GM12878 (cell line): ENCODE measurements around the gene CFAP45.

Experiments used
- CTCF ChIP-seq, 3 experiments: IDR thresholded peaks in 2 of 3; conservative IDR thresholded peaks in 1 of 3; 2 replicates each; pipeline ENCODE4 v1.5.1; 2011; ENCODE audit warnings: low read depth in 3 of 3, low read length in 3 of 3, mild to moderate bottlenecking in 3 of 3, control low read depth in 2 of 3, moderate library complexity in 2 of 3, inconsistent platforms in 1 of 3, mixed read lengths in 1 of 3; ENCODE audit not compliant: control insufficient read depth in 2 of 3, insufficient read depth in 1 of 3; ENCODE audit errors: extremely low read depth in 1 of 3
- GABPA ChIP-seq: IDR thresholded peaks from 2 replicates; pipeline ENCODE4 v1.6.1; 2014; ENCODE audit warnings: antibody characterized with exemption, low read depth, mild to moderate bottlenecking, inconsistent platforms

GRCh38 chr1:159845751-159846629, 54.0 kb downstream of the CFAP45 start:
- no peak for TF ChIP-seq GABPA
- TF ChIP-seq CTCF (IDR thresholded peaks at IDR 0.05 in 2 of 3, conservative IDR thresholded peaks at IDR 0.05 in 1 of 3; ENCODE audit: control insufficient read depth in 2 of 3, extremely low read depth in 1 of 3, insufficient read depth in 1 of 3, low read depth in 3 of 3, low read length in 3 of 3), result no peak
